HEK293T (cell line): Measurements from ENCODE around the gene SART3.
"Not testable (repeated sequence)": the region's sequence is repeated elsewhere in the genome, so short reads cannot be mapped to it uniquely, and the experiment has no call there.

Source experiments
- CTCF ChIA-PET: fragments of 350-600 bp; formaldehyde crosslinking; extraction: SDS; loops from one replicate; lab custom pipeline; 2021; ENCODE audit warnings: antibody characterized with exemption, inconsistent platforms; lab: Yijun Ruan, JAX
- POLR2A ChIA-PET: fragments of 350-600 bp; formaldehyde crosslinking; extraction: SDS; loops from one replicate; lab custom pipeline; 2020; ENCODE audit warnings: antibody characterized with exemption, inconsistent platforms; lab: Yijun Ruan, JAX
- DNase-seq: peaks from one replicate; pipeline ENCODE4 v3.0.0; 2012; ENCODE audit warnings: mixed read lengths; ENCODE audit errors: extremely low spot score
- ARNT ChIP-seq: fragments of 450-650 bp; IDR thresholded peaks from 2 replicates; pipeline ENCODE4 v1.6.1; 2017; ENCODE audit warnings: mild to moderate bottlenecking
- BHLHE40 ChIP-seq: fragments of 450-650 bp; IDR thresholded peaks from 2 replicates; pipeline ENCODE4 v1.6.1; 2016; ENCODE audit warnings: mild to moderate bottlenecking, moderate library complexity, borderline replicate concordance
- CTBP1 ChIP-seq: fragments of 450-650 bp; IDR thresholded peaks from 2 replicates; pipeline ENCODE4 v1.6.1; 2016; ENCODE audit warnings: borderline replicate concordance
- ELF4 ChIP-seq: fragments of 450-650 bp; IDR thresholded peaks from 2 replicates; pipeline ENCODE4 v1.6.1; 2017; ENCODE audit warnings: antibody characterized with exemption
- FOXA1 ChIP-seq: fragments of 450-650 bp; IDR thresholded peaks from 2 replicates; pipeline ENCODE4 v1.6.1; 2016; ENCODE audit warnings: mild to moderate bottlenecking
- FOXK2 ChIP-seq: fragments of 450-650 bp; IDR thresholded peaks from 2 replicates; pipeline ENCODE4 v1.6.1; 2016; ENCODE audit warnings: mild to moderate bottlenecking
- FOXM1 ChIP-seq: fragments of 450-650 bp; IDR thresholded peaks from 2 replicates; pipeline ENCODE4 v1.6.1; 2017; ENCODE audit warnings: mild to moderate bottlenecking, borderline replicate concordance
- HDGF ChIP-seq: fragments of 450-650 bp; IDR thresholded peaks from 2 replicates; pipeline ENCODE4 v1.6.1; 2017; ENCODE audit warnings: antibody characterized with exemption, borderline replicate concordance
- L3MBTL2 ChIP-seq: fragments of 450-650 bp; conservative IDR thresholded peaks from 2 replicates; pipeline ENCODE4 v1.6.1; 2016; ENCODE audit warnings: mild to moderate bottlenecking
- LEF1 ChIP-seq: fragments of 450-650 bp; IDR thresholded peaks from 2 replicates; pipeline ENCODE4 v1.6.1; 2017; ENCODE audit warnings: mild to moderate bottlenecking, borderline replicate concordance
- NFRKB ChIP-seq: fragments of 450-650 bp; IDR thresholded peaks from 2 replicates; pipeline ENCODE4 v1.6.1; 2016; ENCODE audit warnings: mild to moderate bottlenecking, moderate library complexity
- SP1 ChIP-seq: fragments of 450-650 bp; IDR thresholded peaks from 2 replicates; pipeline ENCODE4 v1.6.1; 2017
- SUZ12 ChIP-seq: fragments of 450-650 bp; IDR thresholded peaks from 2 replicates; pipeline ENCODE4 v1.6.1; 2016; ENCODE audit warnings: mild to moderate bottlenecking
- TARDBP ChIP-seq: fragments of 450-650 bp; IDR thresholded peaks from 2 replicates; pipeline ENCODE4 v1.6.1; 2016
- ZNF384 ChIP-seq: fragments of 450-650 bp; IDR thresholded peaks from 2 replicates; pipeline ENCODE4 v1.6.1; 2016
- TF ChIP-seq, protein P1 (sequence below): fragments of 450-650 bp; IDR thresholded peaks from 2 replicates; pipeline ENCODE4 v1.6.1; 2016

Gene SART3

DNA sequence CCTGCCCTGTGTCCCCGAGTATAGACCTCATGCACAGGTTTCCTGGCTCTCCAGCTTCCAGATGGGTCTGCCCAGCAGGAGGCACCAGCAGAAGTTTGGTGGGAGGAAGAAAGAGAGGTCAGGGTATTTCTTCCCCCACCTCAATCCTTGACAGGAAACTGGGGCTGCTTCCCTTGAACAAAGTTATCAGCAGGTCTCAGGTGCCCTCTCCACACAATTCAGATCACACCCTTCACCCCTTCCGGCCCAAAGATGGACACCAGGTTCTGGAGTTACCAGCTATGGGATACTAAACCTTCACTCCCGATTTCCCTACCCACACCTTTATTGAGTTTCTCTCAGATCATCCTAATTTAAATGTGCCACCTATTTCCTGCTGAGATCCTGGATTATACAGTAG is 1.2 kb downstream of the SART3 start:
- ChIA-PET POLR2A (interaction anchor here (1.3 kb wide), 1 partner anchor 9 kb away, joined by 3 read pairs; no protein-coding TSS in a partner anchor), CTCF (interaction anchor here (1.2 kb wide), 1 partner anchor 641 kb away, joined by 3 read pairs; no protein-coding TSS in a partner anchor)
- no peak for DNase-seq
- TF ChIP-seq HDGF (no peak), CTBP1 (no peak)

DNA sequence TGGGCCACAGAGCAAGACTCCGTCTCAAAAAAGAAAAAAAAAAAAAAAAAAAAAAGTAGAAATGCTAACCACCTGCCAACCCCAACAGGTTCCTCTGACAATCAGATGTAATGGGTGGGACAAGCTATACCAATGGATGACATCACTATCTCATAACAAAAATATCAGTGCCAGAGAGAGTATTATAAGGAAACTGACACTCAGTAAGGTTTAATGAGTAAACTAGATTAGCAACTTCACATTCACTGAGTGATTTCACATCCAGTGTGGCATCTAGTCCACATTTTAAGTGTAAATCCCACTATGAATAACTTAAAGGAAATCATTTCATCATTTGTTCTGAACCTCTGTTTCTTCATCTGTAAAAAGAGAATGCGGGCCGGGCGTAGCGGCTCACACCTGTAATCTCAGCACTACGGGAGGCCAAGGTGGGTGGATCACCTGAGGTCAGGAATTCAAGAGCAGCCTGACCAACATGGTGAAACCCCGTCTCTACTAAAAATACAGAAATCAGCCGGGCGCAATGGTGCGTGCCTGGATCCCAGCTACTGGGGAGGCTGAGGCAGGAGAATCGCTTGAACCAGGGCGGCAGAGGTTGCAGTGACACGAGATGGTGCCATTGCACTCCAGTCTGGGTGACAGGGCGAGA is 1.8 kb downstream of the SART3 start:
- TF ChIP-seq, protein P1, sequence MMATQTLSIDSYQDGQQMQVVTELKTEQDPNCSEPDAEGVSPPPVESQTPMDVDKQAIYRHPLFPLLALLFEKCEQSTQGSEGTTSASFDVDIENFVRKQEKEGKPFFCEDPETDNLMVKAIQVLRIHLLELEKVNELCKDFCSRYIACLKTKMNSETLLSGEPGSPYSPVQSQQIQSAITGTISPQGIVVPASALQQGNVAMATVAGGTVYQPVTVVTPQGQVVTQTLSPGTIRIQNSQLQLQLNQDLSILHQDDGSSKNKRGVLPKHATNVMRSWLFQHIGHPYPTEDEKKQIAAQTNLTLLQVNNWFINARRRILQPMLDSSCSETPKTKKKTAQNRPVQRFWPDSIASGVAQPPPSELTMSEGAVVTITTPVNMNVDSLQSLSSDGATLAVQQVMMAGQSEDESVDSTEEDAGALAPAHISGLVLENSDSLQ, result no peak
- no peak for TF ChIP-seq HDGF
- no peak for TF ChIP-seq ELF4
- no peak for TF ChIP-seq CTBP1
- TF ChIP-seq TARDBP, result no peak
- no peak for TF ChIP-seq FOXA1
- ChIA-PET CTCF (interaction anchor here (1.2 kb wide), 1 partner anchor 641 kb away, joined by 3 read pairs; no protein-coding TSS in a partner anchor), POLR2A (interaction anchor here (1.3 kb wide), 1 partner anchor 9 kb away, joined by 3 read pairs; no protein-coding TSS in a partner anchor)
- DNase-seq, result no peak

DNA sequence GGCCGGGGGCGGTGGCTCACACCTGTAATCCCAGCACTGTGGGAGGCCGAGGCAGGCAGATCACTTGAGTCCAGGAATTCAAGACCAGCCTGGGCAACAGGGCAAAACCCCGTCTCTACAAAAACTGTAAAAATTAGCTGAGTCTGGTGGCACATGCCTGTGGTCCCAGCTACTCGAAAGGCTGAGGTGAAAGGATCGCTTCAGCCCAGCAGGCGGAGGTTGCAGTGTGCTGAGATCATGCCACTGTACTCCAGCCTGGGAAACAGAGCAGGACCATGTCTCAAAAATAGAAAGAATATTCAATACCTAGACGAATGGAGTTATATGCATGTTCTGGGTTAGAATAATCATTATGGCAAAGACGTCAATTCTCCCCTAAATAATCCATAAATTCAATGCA is 5.6 kb downstream of the SART3 start:
- POLR2A ChIA-PET, DNase-seq, CTCF ChIA-PET: not testable (repeated sequence)

DNA sequence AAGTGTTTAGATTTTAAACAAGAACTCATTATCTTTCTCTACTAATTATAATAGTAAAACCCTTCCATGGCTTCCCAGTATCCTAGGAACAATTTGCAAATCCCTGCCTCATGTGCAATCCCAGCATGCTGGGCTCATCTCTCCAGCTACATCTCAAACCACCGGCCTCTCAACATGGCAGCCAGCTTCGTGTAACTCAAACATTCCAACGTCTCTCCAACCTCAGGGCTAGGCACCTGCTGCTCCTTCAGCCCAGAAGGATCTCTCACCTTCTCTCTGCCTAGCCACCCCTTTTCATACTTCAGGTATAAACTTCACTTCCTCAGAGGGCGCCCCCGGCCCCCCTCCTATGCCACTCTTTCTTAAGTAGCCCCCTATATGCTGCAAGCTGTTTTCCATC is 7.2 kb downstream of the SART3 start:
- TF ChIP-seq, protein P1, result no peak
- no peak for TF ChIP-seq FOXA1
- TF ChIP-seq FOXK2, result no peak
- ChIA-PET CTCF (no interaction called here), POLR2A (interaction anchor here (1.2 kb wide), 1 partner anchor 8 kb away, joined by 3 read pairs; the partner anchor contains the start of gene ISCU)
- no peak for DNase-seq

DNA sequence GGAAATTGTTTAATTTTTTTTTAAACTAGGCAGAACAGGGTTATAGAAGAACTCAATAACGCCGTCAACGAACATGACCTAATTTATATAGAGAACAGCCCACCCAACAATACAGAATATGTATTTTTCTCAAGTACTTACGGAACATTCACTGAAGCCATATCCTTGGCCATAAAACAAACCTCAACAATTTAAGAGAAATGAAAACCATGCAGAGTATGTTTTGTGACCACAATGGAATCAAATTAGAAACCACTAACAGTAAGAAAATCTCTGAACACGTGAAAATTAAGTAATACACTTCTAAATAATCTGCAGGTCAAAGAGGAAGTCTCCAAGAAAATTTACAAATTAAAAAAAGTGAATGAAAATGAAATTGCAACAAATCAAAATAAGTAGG is 9.4 kb downstream of the SART3 start:
- no peak for TF ChIP-seq TARDBP
- TF ChIP-seq ZNF384, result no peak
- TF ChIP-seq HDGF, result no peak
- no peak for TF ChIP-seq FOXM1
- no peak for TF ChIP-seq ARNT
- no peak for TF ChIP-seq CTBP1
- TF ChIP-seq FOXK2, result no peak
- no peak for TF ChIP-seq LEF1
- TF ChIP-seq, protein P1, result no peak
- no peak for TF ChIP-seq L3MBTL2
- TF ChIP-seq NFRKB, result no peak
- no peak for TF ChIP-seq FOXA1
- DNase-seq, result no peak
- ChIA-PET CTCF (no interaction called here), POLR2A (no interaction called here)

DNA sequence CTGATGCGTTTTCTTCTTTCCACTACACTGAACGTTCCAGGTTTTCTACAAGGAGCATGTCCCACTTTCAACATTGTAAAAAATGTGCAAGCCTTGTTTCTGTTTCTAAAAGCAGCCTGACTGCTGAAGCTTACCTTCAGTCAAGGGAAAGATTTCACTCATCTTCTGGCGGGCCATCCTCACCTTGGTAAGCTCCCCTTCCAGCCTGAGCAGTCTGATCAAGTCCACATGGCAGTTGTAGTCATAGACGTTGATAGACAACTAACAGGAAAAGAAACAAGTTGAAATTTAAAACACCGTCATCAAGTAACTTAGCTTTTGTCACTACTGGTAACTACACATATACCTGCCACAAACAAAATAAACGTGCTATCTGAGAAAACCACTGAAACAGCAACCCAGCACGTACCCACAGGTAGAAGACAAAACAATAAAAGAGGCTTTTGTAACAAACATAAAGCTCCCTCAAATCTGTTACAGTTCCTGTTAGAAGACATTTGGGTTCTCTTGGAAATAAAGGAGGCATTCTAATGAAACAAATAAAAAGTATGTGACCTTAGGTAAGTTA is 11.9 kb downstream of the SART3 start:
- POLR2A ChIA-PET, result interaction anchor here (2.1 kb wide), 1 partner anchor 13 kb away, joined by 8 read pairs; the partner anchor contains the start of genes ISCU and SART3
- TF ChIP-seq FOXA1 (no peak), HDGF (no peak), L3MBTL2 (no peak), NFRKB (no peak), SP1 (no peak), ARNT (no peak), FOXK2 (no peak), BHLHE40 (no peak), LEF1 (no peak), CTBP1 (no peak), FOXM1 (no peak), ELF4 (no peak), TARDBP (no peak), SUZ12 (no peak), ZNF384 (no peak)
- TF ChIP-seq, protein P1, result no peak
- no peak for DNase-seq
- CTCF ChIA-PET, result no interaction called here
